GM12875 (cell line): ENCODE results near the gene PLBD1.

Experiments used
- H3K4me3 ChIP-seq: one replicate; pipeline ENCODE4 v1.5.1; 2011; ENCODE audit warnings: low read depth, low read length, control low read depth
- TF ChIP-seq, protein P1 (sequence below): IDR thresholded peaks from 2 replicates; pipeline ENCODE4 v1.5.1; 2011; ENCODE audit warnings: low read depth, mild to moderate bottlenecking, control low read depth, inconsistent platforms, low read length, moderate library complexity, borderline replicate concordance; ENCODE audit not compliant: insufficient read depth

PLBD1 gene

DNA sequence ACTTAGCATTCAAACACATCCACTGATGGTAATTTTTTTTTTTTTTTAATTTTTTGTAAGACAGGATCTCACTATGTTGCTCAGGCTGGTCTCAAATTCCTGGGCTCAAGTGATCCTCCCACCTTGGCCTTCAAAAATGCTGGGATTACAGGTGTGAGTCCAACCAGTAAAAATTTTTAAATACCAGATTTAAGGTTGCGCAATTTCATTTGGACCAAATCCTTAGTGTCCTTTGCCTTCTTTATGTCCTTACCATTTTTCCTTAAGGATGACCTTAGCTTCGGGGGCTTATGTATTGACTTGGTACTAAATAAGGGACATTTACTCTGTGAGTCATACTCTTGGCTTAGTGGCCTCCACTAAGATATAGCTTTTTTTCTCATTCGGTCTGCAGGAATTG, 4.1 kb upstream of the PLBD1 start:
- TF ChIP-seq, protein P1, sequence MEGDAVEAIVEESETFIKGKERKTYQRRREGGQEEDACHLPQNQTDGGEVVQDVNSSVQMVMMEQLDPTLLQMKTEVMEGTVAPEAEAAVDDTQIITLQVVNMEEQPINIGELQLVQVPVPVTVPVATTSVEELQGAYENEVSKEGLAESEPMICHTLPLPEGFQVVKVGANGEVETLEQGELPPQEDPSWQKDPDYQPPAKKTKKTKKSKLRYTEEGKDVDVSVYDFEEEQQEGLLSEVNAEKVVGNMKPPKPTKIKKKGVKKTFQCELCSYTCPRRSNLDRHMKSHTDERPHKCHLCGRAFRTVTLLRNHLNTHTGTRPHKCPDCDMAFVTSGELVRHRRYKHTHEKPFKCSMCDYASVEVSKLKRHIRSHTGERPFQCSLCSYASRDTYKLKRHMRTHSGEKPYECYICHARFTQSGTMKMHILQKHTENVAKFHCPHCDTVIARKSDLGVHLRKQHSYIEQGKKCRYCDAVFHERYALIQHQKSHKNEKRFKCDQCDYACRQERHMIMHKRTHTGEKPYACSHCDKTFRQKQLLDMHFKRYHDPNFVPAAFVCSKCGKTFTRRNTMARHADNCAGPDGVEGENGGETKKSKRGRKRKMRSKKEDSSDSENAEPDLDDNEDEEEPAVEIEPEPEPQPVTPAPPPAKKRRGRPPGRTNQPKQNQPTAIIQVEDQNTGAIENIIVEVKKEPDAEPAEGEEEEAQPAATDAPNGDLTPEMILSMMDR = no peak
- no peak overlapping the region for H3K4me3 ChIP-seq

DNA sequence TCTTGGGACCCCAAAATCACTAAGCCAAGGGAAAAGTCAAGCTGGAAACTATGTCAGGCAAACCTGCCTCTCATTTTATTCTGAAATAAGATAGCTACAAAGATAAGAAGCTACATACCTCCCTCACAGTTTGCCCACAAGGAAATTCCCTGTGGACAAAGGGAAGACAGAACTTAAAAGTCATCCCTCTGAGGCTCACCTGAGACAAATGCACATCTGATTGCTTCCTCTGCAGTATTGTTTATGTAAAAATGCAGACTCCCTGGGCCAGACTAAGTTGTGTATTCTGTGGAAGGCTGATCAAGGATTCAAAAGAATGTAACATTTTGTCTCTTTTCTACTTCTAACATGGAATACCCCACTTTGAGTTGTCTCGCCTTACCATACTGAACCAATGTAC, 2.5 kb upstream of the PLBD1 start:
- no peak overlapping the region for H3K4me3 ChIP-seq
- TF ChIP-seq, protein P1 = no peak

DNA sequence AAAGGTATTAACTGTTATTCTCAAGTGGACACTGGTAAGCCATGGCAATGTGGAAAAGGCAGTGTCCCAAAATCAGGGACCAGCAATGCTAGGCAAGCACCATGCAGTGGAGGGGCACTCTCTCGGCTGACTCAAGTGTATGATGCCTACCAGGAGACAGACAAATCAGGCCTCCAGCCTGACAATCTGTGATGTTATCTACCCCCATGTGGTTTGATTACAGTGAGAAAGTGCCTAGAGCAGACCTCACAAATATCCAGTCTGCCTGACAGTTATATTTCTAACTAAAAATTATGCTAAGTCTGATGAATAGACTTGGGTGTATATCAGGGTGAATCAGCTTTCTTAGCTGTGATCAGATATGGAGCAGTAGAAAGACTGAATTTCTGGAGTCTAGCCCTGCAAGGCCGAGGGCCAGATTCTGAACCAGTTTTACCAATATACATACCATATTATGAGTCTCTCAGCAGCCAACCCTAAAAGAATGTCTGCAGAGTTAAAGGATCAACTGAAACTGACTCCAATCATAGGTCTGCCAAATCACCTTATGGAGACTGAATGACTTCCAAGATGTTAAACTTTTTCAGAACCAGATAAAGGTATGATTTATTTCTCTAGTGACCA, 3.2 kb downstream of the PLBD1 start:
- TF ChIP-seq, protein P1 = no peak
- no peak overlapping the region for H3K4me3 ChIP-seq

DNA sequence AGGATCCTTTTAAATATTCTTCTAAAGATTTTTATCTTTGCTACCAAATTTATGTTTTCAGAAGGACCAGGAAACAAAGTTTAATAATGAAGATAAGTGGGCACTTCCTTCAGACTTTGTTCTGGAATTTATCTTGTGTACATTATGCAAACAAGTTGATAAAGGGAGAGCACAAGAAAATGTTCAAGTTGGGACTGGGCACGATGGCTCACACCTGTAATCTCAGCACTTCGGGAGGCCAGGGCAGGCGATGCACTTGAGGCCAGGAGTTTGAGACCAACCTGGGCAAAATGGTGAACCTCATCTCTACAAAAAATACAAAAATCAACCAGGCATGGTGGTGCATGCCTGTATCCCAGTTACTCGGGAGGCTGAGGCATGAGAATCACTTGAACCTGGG, 4.6 kb downstream of the PLBD1 start:
- TF ChIP-seq, protein P1 = no peak
- no peak overlapping the region for H3K4me3 ChIP-seq

DNA sequence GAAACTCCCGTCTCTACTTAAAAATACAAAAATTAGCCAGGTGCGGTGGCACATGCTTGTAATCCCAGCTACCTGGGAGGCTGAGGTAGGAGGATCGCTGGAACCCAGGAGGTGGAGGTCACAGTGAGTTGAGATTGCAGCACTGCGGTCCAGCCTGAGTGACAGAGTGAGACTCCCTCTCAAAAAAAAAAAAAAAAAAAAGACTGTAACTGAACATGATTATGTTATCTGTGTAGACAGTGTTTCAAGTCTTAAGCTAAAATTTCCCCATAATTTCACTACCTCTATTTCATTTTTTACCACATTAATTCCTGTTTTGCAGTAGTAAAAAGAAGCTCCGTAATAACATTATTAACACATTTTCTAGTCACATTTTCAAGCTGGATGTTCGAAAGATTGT, 5.4 kb downstream of the PLBD1 start:
- TF ChIP-seq, protein P1 = no peak
- H3K4me3 ChIP-seq = no peak overlapping the region

DNA sequence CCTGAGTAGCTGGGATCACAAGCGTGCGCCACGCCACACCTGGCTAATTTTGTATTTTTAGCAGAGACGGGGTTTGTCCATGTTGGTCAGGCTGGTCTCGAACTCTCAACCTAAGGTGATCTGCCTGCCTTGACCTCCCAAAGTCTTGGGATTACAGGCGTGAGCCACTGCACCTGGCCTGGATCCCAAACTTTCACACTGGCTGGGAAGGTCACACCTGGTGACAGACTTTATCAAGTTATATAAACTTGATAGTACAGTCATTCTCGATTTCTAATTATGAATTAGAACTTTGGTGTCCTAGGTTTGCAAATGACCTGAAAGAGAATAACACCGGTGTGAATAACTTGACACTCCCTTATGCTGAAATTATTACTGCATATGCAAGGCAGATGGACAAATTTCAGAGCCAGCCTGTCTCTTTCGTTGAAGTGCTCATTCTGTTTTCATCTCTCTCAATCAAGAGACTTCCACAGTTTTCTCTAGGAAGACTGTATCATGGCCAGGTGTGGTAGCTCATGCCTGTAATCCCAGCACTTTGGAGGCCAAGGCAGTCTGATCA, 5.9 kb downstream of the PLBD1 start:
- no peak overlapping the region for H3K4me3 ChIP-seq
- TF ChIP-seq, protein P1 = no peak

DNA sequence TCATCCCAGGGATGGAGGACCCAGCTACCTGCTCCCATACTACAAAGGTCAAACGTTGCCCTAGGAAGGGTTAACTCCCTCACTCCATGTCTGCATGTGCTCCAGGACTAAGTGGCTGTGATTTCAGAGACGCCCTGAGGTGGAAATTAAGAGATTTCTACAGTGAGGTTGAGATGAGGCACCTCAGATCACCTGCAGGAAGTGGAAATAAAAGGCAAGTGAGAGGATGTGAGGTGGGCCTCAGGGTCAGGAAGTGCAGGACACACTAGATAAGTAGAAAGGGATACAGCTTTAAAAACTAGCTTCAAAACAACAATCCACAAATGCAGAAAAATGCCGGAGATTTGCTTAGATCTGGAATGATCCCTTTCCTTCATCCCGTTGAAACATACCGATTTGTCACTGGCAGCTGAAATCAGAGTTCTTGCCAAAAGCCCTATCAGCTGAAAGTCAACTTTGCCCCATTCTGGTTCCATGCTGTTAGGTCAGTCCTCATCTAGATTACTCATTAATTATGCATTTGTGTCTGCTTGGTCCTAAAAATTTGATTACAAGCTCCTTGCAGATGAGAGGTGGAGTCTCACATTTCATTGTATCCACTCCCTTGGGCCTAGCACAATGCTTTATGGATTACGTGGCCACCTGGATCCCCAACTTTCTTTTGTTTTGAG, 6.6 kb downstream of the PLBD1 start:
- no peak overlapping the region for H3K4me3 ChIP-seq
- TF ChIP-seq, protein P1 = no peak
